HL-60/S4 treated with retinoic acid at 250 ng/mL for 4 days and 3 days (cell line): ENCODE measurements around the gene EFNA2.
"Not testable (repeated sequence)": the region's sequence is repeated elsewhere in the genome, so short reads cannot be mapped to it uniquely, and the experiment has no call there.

Experiments used
- in situ Hi-C: fragments of 300-500 bp; cut with MboI; formaldehyde crosslinking; loops from 2 replicates; pipeline ENCODE4 v1.7.0; 2022; ENCODE audit warnings: low sequenced_read_pairs

Gene EFNA2

DNA sequence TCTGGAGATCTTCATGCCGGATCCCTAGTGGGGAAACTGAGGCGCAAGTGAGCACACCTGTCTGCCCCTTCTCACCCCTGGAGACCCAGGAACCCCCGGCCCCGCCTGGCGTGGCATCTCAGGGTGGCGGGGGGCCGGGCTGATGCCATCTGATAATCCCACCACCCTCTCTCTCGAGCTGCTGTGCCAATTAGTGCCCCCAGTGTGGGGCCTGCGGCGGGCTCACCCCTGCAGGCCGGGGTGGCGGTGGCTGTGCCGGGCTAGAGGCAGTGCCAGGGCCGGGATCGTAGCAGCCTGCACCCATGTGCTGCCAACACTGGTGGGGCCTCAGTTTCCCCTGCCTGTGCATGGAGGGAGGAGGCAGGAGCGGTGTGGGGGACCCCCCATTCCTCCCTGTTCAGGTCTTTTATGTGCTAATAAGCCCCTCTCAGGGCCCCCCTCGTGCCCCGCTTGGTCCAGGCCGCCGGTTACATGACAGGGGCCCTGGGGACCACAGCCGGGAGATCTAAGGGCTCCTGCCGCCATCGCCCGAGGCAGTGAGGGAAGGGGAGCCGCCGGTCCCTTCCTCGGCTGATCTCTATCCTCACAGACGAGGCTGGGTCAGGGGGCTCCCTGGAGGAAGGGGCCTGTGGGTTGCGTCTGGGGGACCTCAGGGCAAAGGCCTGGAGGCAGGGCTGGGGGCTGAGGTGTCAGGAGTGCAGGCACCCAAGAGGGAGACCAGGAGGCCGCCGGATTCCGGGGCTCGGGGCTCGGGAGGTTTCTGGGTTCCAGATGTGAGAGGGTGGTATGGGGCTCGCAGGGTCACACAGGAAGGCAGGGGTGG is 8.3 kb downstream of the EFNA2 start:
- in situ Hi-C loops: no loop called here

DNA sequence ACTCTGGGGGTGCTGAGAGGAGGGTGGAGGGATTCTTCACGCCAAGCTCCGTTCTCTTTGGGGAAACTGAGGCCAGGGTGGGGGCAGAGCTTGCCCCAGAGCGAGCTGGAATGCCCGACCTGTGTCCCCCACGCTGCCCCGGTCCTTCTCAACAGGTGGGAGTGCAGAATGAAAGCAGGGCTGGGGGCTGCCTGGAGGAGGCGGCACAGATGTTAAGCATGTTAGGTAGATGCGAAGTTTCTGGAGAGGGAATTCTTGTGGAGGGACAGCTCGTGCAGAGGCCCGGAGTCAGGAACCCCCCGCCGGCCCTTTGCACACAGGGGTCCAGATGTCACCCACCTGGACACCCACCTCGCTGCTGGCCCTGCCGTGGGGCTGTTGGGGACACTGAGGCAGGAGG is 9.0 kb downstream of the EFNA2 start:
- in situ Hi-C loops: no loop called here

DNA sequence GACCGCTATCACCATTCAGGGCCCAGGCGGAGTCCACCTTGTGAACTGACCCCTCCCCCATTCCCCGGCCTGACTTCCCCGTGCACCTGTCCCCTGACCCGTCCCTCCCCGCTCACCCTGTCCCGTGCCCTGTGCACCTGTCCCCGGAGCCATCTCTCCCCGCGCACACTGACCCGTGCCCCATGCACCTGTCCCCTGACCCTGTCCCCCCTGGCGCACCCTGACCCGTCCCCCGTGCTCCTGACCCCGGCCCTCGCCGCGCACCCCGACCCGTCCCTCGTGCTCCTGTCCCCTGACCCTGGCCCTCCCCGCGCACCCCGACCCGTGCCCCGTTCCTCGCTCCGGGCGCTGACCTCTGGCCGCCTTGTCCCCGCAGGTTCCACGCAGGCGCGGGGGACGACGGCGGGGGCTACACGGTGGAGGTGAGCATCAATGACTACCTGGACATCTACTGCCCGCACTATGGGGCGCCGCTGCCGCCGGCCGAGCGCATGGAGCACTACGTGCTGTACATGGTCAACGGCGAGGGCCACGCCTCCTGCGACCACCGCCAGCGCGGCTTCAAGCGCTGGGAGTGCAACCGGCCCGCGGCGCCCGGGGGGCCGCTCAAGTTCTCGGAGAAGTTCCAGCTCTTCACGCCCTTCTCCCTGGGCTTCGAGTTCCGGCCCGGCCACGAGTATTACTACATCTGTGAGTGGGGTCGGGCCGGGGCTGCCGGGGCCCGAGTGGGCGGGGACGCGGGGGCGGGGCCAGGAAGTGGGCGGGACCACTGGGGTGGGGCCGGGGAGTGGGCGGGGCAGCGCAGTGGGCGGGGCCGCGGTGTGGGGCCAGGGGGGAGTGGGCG is 9.7 kb downstream of the EFNA2 start:
- in situ Hi-C loops: no loop called here

DNA sequence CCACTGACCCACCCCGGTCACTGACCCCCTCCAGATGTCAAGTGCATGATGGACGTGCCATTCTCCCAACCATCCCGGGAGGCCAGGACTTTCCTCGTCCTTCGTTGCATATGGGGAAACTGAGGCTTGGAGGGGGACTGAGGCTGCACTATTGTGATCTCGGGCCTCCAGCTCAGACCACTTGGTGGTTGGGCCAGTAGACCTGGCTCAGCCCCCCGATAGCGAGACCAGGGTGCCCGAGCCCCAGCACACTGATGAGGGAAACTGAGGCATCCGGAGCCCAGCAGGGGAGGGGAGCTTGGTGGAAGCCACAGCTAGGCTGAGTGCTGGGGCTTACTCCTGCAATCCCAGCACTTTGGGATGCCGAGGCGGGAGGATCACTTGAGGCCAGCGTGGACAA is 10.4 kb downstream of the EFNA2 start:
- in situ Hi-C loops: no loop called here

DNA sequence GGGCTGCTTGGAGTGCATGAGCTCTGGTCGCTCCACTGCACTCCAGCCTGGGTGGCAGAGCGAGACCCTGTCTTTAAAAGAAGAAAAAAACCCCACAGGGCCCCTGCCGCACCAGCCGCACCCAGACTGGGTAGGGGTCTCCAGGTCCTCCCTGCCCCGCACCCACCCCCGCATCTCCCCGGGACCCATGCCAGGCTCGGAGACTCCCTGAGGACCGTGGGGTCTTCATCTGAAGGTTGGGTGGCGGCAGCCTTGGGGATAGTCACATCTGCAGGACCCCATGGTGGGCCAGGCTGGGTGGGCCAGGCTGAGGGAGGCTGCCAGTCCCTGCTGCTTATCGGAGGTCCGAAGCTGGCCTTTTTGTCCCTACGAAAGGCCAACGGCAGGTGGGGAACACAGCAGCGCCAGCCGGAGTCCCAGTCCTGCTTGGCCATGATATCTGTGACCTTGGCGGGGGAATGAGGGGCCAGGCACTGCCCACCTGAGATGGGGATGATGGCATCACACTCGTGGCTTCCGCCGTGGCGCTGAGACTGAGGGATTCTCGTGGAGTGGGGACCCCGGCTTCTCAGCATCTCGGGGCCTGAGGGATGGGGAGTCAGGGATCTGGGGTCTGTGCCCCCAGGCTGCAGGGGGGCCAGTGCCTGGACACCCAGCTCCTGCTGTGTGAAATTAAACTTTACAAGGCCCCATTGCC is 11.1 kb downstream of the EFNA2 start:
- in situ Hi-C loops: no loop called here

DNA sequence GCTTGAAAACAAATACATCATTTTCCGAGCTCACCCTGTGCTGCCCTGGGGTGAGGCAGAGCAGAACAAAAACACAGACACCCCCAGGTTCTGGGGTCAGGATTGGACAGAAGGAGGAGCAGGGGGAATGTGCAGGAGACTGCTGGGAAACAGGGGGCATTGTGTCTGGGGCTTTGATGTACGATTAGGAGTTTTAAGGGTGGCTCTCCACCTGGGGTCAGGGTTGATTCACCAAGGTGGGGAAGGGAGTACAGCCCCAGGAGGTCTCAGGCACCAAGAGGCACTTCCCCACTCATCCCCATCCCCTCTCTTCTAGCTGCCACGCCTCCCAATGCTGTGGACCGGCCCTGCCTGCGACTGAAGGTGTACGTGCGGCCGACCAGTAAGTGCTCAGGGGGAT is 12.6 kb downstream of the EFNA2 start:
- in situ Hi-C loops: no loop called here

DNA sequence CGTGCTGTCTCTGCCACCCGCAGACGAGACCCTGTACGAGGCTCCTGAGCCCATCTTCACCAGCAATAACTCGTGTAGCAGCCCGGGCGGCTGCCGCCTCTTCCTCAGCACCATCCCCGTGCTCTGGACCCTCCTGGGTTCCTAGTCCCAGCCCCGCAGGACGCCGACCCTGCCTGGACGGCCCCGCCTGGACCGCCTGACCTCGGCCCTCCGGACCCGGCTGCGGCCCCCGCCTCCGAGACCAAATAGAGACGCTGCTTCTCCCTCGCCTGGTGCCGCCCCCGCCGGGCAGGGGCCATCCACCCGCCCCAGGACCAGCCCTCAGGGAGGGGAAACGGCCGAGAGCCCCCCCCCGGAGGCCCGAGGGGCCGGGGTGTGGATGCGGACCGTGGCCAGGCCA is 14.1 kb downstream of the EFNA2 start:
- in situ Hi-C loops: no loop called here

DNA sequence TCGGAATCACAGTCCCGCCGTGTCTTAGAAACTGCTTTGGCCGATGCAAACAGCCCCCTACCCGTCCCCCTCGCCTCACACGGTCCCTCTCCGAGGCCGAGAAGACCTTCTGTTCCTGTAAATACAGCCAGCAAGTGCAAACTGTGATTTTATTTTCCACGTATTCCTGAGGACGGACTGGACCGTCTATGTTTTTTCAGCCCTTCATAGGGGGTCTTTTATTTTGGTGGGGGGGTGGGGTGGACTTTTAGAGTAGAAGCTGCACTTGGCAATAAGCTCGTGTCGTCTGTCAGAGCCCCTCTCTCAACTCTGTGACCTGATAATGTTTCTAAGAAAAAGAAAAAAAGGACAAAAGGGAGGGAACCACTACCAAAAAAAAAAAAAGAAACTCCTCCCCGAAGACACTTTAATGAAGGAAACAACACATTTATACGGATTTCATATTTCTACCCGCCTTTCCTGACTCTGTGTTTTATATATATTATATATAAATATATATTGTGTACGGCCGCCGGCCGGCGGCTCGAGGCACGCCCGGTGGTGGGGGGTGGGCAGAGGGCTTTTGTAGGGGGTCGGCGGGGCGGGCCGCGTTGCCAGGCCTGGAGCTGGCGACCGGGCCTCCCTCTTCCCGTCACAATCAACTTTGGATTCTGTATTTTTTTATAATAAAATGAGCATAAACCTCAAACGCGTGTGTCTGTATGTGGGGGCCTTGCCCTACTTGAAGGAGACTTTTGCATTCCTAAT is 15.2 kb downstream of the EFNA2 start:
- in situ Hi-C loops: no loop called here

DNA sequence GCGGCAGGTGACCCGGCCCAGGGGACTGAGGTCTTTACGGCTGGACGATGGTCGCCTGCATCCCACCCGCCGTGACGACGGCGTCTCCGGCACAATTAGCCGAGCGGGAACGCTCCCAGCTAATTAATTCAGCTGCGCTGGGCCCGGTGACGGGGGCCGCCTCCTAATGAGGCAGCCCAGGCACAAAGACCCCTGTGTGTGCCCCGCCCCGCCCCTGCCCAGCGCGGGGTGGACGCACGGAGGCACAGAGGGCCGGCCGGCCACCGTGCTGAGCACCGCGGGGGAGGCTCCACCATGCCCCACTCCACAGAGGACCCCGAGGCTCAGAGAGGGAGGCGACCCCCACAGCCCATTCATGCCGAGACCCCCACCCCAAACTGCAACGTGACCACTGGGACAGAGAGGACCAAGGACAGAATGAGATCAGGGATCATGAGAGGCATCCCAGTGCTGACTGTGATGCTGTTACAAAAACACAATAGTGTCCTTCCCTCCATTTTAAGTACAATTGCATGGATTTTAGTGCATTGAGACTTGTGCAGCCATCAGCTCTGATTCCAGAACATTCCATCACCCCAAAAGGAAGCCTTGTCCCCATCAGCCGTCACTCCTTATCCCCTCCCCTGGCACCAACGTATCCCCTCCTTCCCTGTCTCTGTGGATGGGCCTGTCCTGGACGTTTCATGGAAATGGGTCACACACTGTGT is 17.0 kb downstream of the EFNA2 start:
- in situ Hi-C loops: no loop called here

DNA sequence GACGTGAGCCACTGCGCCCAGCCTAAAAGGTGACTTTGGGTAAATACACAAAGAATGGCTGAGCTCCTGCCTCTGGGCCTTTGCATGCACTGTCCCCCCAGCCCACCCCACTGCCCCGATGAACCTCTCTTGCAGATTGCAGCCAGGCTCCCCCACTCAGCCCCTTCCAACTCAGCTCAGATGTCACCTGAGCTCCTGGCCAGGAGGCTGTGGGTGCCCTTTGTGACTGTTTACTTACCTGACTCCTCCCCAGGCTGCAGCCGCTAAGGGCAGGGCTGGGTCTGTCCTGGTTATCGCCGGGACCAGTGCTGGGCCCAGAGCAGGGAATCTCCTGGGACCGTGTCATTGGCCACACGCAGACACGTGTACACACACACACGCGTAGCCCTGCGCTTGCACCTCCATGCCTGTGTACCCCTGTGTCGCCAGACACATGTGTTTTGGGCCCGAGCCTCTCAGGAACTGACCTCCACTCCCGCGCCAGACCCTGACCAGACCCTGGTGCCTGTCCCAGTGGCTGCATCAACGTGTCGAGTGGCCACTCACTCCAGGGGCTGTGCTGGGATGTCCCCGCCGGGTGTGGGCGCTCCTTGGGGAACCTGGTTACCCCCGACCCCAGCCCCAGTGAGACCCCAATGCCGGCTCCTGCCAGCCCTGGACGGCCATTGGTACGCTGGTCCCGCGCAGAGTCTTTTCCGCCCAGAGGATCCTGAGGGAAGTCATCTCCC is 18.7 kb downstream of the EFNA2 start:
- in situ Hi-C loops: no loop called here

DNA sequence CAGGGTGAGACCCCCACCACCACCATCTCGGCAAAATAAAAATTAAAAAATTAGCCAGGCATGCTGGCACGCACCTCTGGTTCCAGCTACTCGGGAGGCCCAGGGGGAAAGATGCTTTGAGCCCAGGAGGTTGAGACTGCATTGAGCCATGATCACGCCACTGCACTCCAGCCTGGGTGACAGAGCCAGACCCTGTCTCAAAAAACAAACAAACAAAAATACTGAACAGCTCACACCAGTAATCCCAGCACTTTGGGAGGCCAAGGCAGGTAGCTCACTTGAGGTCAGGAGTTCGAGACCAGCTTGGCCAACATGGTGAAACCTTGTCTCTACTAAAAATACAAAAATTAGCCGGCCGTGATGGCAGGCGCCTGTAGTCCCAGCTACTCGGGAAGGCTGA is 19.7 kb downstream of the EFNA2 start:
- in situ Hi-C loops: not testable (repeated sequence)

DNA sequence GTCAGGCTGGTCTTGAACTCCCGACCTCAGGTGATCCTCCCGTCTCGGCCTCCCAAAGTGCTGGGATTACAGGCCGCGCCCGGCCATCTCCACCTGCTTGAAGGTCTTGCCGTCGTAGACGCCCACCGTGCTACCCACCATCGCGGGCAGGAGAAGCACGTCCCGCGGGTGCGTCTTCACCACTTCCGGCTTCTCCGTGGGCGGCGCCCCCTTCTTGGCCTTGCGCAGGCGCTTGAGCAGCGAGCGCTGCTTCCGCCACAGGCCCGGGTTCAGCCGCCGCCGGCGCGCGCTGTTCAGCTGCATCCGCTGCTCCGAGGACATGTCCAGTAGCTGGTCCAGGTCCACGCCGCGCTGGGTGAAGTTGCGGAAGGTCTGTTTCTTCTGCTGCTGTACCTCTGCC is 21.6 kb downstream of the EFNA2 start:
- in situ Hi-C loops: no loop called here

DNA sequence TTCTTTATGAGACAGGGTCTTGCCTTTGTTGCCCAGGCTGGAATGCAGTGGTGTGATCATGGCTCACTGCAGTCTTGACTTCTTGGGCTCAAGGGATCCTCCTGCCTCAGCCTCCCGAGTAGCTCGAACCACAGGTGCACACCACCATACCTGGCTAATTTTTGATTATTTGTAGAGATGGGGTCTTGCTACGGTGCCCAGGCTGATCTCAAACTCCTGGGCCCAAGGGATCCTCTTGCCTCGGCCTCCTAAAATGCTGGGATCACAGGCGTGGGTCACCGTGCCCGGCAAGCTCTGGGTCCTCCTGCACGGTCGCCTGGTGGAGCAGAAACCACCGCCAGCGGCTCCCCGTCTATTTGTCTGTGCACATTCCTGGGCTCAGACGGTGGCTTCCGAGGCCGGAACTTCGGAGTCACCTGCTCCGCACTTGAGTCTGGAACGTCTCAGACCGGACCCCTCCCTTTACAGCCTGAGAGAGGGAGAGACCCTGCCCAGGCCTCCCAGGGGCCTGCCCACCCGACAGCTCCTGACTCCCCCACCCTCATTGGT is 22.2 kb downstream of the EFNA2 start:
- in situ Hi-C loops: no loop called here

DNA sequence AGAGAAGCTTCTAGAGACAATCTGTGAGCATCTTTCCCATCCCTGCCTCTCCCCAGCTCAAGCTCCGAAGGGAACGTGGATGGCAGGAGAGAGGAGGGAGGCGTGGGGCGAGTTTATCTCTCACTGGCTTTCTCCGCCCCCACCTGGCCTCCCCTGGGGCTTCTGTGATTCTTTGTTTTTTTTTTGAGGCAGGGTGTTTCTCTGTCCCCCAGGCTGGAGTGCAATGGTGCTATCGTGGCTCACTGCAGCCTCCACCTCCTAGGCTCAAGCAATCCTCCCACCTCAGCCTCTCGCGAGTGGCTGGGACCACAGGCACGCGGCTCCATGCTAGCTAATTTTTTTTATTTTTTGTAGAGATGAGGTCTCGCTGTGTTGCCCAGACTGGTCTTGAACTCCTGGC is 23.0 kb downstream of the EFNA2 start:
- in situ Hi-C loops: no loop called here

DNA sequence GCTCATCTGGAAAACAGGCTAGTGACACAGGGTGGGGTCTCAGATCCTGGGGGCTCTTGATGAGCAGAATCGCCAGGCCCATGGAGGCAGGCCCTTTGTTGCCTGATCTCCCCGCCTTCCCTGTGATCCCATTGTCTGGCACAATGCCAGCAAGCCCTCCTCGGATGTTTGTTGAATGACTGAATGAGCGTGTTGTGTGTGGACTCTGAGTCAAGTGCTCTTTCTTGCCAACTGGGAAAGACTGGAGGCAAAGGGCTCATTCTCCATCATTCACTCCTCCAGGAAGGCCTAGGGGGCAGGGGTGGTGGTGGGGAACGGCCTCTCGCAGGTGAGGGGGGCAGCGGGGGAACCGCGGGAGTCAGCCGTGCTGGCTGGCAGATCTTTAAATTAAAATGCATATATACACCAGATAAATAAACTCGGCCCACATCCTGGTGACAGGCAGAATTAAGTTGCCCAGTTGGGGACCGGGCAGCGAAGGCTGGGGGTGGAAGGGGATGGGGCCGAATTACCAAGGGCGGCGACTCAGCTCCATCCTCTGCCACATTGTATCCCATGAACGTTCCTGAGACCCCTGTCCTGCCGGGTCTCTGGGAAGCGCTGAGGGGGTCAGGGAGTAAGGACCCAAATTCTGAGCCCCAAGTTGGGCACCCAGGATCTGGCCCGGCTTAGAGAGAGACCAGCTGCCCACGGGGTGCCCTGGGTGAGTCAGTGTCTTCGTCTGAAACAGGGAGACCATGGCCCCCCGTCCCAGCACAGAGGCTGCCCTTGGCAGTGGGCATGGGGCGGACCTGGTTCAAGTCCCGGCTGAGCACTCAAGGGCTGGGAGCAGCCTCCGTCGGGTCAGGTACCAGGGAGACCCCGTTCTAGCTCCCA is 24.5 kb downstream of the EFNA2 start:
- in situ Hi-C loops: no loop called here

DNA sequence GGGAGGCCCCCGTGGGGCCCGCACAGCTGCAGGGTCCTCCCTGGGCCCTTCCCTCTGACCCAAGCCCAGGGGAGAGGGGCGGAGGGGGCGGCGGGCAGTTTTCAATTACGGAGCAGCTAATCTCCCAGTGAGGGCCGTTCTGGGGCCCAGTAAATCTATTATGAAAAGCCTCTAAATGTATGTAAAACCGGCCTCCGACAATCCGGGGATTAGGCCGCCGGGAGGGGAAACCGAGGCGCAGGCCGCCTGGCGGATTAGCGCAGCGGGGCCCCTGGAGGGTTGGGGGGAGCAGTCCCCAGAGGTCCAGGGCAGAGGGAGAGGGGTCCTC is 25.1 kb downstream of the EFNA2 start:
- in situ Hi-C loops: no loop called here

DNA sequence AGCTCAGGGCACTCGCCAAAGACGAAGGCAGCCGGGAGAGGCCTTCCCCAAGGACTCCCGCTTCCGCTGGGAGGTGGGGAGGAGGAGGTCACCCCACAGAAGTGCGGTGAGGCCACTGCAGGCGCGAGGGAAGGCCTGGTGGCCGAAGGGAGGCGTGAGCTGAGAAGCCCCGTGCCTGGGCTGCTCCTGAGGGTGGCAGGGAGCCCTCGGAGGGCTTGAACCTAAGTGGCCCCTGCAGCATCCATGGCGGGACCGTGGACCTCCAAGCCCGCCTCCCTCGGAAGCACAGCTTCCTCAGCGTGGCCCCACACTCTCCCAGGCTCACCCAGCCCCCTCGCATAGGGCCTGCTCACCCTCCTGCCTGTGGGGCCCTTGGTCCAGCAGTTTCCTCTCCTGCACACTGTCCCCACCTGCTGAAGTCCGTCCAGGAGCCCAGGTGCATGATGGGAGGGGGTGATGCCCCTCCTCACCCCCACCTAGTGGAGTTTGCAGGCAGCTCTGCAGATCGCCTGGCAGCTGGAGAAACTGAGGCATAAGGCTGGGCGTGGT is 25.9 kb downstream of the EFNA2 start:
- in situ Hi-C loops: no loop called here
